ENCODE data around the gene A4GNT. TPM values are rescaled to one million over a fixed set of nuclear protein-coding genes. Genes with fewer than 3 reads are reported as not detected.

The A4GNT gene
- total RNA-seq, 2 experiments from 2014 or later: not detected

GRCh38 chr3:138124188-138124587, 8.0 kb downstream of the A4GNT start:
- Mint-ChIP-seq H3K27me3 (peaks cover 17% of the 10 kb centered on the region), H3K9me3 (no peaks in the 10 kb centered on the region), H3K4me3 (no peak overlapping the region), H3K4me1 (ENCODE audit: low read depth) (no peaks in the 10 kb centered on the region), H3K27ac (no peak overlapping the region), H3K36me3 (ENCODE audit: low read depth) (no peaks in the 10 kb centered on the region)
- ChIA-PET CTCF (no interaction called here), POLR2A (no interaction called here)
- ATAC-seq (ENCODE audit: poor library complexity) (no peak), DNase-seq (no peak)
- TF ChIP-seq, protein P1, sequence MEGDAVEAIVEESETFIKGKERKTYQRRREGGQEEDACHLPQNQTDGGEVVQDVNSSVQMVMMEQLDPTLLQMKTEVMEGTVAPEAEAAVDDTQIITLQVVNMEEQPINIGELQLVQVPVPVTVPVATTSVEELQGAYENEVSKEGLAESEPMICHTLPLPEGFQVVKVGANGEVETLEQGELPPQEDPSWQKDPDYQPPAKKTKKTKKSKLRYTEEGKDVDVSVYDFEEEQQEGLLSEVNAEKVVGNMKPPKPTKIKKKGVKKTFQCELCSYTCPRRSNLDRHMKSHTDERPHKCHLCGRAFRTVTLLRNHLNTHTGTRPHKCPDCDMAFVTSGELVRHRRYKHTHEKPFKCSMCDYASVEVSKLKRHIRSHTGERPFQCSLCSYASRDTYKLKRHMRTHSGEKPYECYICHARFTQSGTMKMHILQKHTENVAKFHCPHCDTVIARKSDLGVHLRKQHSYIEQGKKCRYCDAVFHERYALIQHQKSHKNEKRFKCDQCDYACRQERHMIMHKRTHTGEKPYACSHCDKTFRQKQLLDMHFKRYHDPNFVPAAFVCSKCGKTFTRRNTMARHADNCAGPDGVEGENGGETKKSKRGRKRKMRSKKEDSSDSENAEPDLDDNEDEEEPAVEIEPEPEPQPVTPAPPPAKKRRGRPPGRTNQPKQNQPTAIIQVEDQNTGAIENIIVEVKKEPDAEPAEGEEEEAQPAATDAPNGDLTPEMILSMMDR (IDR thresholded peaks at IDR 0.05): no peak
- no peaks in the 10 kb centered on the region for H3K36me3 ChIP-seq (ENCODE audit: insufficient read depth, low read length)
- H3K4me3 ChIP-seq (ENCODE audit: low read length): no peak overlapping the region
- intact Hi-C loops (cut with DNase I, micrococcal nuclease): no loop called here
- no peaks in the 10 kb centered on the region for H3K4me1 ChIP-seq (ENCODE audit: insufficient read depth, low read length)
- peaks cover 0 to 2% of the 10 kb centered on the region in 2 experiments for H3K27me3 ChIP-seq (ENCODE audit: control insufficient read depth in 1 of 2, insufficient read depth in 2 of 2, low read length in 2 of 2)
- no peaks in the 10 kb centered on the region for H3K9me3 ChIP-seq (ENCODE audit: control insufficient read depth in 1 of 2, insufficient read depth in 1 of 2, low read length in 2 of 2)
- H3K27ac ChIP-seq (ENCODE audit: low read depth in 1 of 2, low read length in 2 of 2): no peak overlapping the region

GRCh38 chr3:138119423-138119766, 12.8 kb downstream of the A4GNT start:
- POLR2A ChIA-PET: no interaction called here
- H3K27me3 Mint-ChIP-seq: peaks cover 54% of the 10 kb centered on the region
- intact Hi-C loops (cut with DNase I, micrococcal nuclease): loop anchor here (1.0 kb wide), 1 partner anchor 51 kb away; no protein-coding TSS in a partner anchor

GRCh38 chr3:138118612-138119422, 13.4 kb downstream of the A4GNT start:
- Mint-ChIP-seq H3K4me3 (no peak overlapping the region), H3K9me3 (no peaks in the 10 kb centered on the region), H3K4me1 (ENCODE audit: low read depth) (peaks cover 9% of the 10 kb centered on the region), H3K27me3 (peaks cover 60% of the 10 kb centered on the region), H3K36me3 (ENCODE audit: low read depth) (no peaks in the 10 kb centered on the region), H3K27ac (no peak overlapping the region)
- intact Hi-C loops (cut with DNase I, micrococcal nuclease): loop anchor here (1.0 kb wide), 1 partner anchor 51 kb away; no protein-coding TSS in a partner anchor
- Histone ChIP-seq H3K9me3 (ENCODE audit: control insufficient read depth in 1 of 2, insufficient read depth in 1 of 2, low read length in 2 of 2) (no peaks in the 10 kb centered on the region), H3K27me3 (ENCODE audit: control insufficient read depth in 1 of 2, insufficient read depth in 2 of 2, low read length in 2 of 2) (peaks cover 16 to 26% of the 10 kb centered on the region in 2 experiments), H3K36me3 (ENCODE audit: insufficient read depth, low read length) (no peaks in the 10 kb centered on the region), H3K4me1 (ENCODE audit: insufficient read depth, low read length) (peaks cover 12% of the 10 kb centered on the region), H3K27ac (ENCODE audit: low read depth in 1 of 2, low read length in 2 of 2) (no peak overlapping the region), H3K4me3 (ENCODE audit: low read length) (no peak overlapping the region)
- ChIA-PET POLR2A (no interaction called here), CTCF (no interaction called here)
- TF ChIP-seq, protein P1 (IDR thresholded peaks at IDR 0.05): peak; percentile 74
- peak; percentile 12 to 60 (median 36) for DNase-seq
- no peak for ATAC-seq (ENCODE audit: poor library complexity)

More at GRCh38 chr3:138119423-138119766, 12.8 kb downstream of the A4GNT start:
- TF ChIP-seq, protein P1 (IDR thresholded peaks at IDR 0.05): no peak
- H3K4me1 ChIP-seq (ENCODE audit: insufficient read depth, low read length): peaks cover 12% of the 10 kb centered on the region
- H3K27me3 ChIP-seq (ENCODE audit: control insufficient read depth in 1 of 2, insufficient read depth in 2 of 2, low read length in 2 of 2): peaks cover 13 to 20% of the 10 kb centered on the region in 2 experiments
- Mint-ChIP-seq H3K4me1 (ENCODE audit: low read depth) (peaks cover 9% of the 10 kb centered on the region), H3K36me3 (ENCODE audit: low read depth) (no peaks in the 10 kb centered on the region), H3K27ac (no peak overlapping the region), H3K9me3 (no peaks in the 10 kb centered on the region), H3K4me3 (no peak overlapping the region)
- no peaks in the 10 kb centered on the region for H3K9me3 ChIP-seq (ENCODE audit: control insufficient read depth in 1 of 2, insufficient read depth in 1 of 2, low read length in 2 of 2)
- H3K4me3 ChIP-seq (ENCODE audit: low read length): no peak overlapping the region
- CTCF ChIA-PET: no interaction called here
- H3K36me3 ChIP-seq (ENCODE audit: insufficient read depth, low read length): no peaks in the 10 kb centered on the region
- H3K27ac ChIP-seq (ENCODE audit: low read depth in 1 of 2, low read length in 2 of 2): no peak overlapping the region
- DNase-seq: no peak
- ATAC-seq (ENCODE audit: poor library complexity): no peak

Data from CD4-positive, alpha-beta T cell (primary cell).